G401 (cell line): ENCODE results near the gene TCEAL1. TPM values are rescaled to one million over a fixed set of nuclear protein-coding genes. Genes with fewer than 3 reads are reported as not detected.

ENCODE experiments used
- DNase-seq: peaks from one replicate; pipeline ENCODE4 v3.0.0-alpha.2; 2015; ENCODE audit warnings: low spot score
- in situ Hi-C: cut with HindIII; loops from 2 replicates; pipeline ENCODE4 v1.10.0; 2016; ENCODE audit warnings: low sequenced_read_pairs, mixed read lengths
- total RNA-seq: library from RNA; depleted of rRNA; stranded (reverse); fragments of >200 nt; shearing (Covaris generic); gene quantifications from 2 replicates; pipeline ENCODE4 v1.2.3, GENCODE V29; 2014; rRNA removed

TCEAL1 gene
- total RNA-seq, 1 experiment from 2014 or later: 27.0 TPM

DNA sequence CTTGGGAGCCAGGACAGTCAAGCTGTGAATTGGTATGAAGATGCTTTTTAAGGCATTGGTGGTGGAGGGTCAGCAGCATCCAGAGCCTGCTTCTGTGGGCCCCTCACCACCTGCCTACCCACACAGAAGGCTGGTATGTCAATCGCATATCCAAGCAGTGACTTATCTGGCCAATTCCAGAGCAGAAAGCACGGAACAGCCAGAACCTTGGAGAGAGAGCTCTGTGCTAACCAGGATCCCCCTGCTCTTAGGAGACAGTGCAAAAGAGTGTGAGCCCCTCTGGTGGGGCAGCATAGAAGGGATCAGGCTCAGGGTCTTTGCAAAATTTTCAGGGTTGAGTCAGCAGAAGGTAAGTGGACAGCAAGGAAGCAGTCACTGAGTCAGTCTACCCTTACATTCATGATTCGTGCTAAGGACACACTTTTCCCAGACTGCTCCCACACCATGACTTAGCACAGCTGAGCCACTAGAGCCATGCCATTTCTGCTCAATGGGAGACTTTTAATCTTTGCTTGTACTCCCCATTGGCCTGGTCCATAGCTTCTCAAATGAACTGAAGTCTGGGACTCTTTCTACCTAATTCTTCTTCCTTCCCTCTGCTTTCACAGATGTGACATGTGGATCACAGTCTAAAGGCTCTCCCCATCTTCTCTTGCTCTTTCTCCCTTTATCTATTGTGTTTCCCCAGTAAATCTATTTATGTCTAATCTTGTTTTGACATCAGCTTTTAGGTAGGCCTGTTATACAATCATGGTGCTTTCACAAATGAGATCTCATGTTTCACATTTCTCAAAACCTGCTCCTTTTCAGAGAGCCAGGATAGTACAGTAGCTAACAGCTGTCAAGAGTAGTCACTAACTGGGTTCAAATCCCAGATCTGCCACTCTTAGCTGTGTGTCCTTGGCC, 37.7 kb downstream of the TCEAL1 start:
- in situ Hi-C loops: no loop called here
- DNase-seq: no peak

DNA sequence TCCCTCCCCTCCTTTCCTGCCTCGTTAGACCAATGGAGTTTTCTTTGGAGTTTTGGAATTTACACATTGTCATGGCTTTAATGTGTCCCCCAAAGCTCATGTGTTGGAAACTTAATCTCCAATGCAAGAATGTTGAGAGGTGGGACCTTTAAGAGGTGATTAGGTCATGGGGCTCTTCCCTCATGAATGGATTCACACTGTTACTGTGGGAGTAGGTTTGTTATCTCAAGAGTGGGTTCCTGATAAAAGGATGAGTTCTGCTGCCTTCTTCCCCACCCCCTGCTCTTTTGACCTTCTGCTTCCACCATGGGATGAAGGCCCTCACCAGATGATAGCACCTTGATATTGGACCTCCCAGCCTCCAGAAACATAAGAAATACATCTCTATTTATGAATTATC, 41.0 kb downstream of the TCEAL1 start:
- in situ Hi-C loops: no loop called here
- DNase-seq: no peak

DNA sequence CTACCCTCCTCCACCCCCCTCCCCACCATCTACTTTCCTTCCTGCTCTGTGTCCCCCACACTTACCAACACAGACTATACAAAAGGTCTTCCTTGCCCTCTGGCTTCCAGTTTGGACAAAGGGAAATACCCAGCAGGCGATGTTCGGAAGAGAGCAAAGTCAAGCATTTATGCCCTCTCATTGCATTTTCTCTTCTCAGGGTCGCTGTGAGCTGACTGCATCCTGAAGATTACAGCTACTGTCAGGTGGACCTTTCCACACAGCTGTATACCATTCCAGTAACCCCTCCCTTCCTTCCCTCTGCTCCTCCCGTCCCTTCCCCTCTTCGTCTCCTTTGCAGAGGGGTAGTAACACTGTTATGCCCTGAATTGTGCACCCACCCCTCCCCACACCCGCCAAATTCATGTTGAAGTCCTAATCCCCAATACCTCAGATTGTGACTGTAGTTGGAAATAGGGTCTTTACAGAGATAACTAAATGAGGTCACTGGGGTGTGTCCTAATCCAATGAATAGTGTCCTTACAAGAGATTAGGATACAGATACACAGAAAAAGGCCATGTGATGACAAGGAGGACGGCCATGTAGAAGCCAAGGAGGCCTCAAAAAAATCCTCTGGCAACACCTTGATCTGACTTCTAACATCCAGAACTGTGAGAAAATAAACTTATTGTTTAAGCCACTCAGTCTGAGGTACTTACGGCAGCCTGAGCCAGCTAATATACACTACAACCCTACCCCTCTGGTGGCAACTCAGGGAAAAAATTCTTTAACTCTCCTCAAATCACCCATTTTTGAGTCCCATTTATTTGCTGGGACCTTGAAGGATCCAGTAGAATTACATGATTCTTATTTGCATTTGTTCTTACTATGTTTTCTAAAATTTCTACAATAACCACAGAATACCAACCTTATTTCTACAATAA, 46.0 kb downstream of the TCEAL1 start:
- DNase-seq: no peak
- in situ Hi-C loops: no loop called here

DNA sequence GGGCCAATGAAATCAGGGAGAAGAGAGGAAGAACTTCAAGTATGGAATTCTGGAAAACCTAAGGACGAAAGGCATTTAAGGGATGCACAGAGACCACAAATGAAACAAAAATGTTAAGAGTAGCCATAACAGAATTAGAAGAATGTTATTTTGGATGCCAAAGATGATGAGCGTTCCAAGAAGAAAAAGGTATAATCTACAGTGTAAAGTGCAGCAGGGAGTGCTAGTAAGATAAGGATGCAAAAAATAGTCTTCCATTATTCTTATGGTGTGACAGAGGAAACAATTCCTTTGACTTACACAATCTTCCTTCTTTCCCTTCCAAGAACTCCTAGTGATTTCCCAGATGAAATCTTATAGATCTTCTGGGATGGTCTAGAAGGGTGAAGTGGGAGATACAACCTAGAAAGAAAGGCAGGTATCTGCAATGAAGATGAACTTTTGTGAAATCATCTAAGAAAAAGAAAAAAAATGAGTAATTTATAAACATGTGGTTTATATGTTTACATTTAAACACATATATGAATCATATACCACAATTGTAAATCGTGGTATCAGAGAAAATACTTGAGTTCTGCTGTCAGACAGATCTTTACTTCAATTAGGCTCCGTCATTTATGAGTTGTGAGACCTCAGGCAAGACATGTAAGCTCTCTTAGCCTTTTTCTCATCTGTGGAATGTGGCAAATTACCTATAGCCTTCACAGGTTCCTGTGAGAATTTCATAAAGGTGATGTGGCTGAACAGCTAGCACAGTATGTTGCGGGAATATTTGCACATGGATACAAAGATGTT, 49.6 kb downstream of the TCEAL1 start:
- no peak for DNase-seq
- in situ Hi-C loops: no loop called here

Other genes with a start within 250 kb of the TCEAL1 start
- gene RAB40A, start 109.5 kb upstream of the TCEAL1 start, total RNA-seq: not detected in 2 replicates
- 31.7 and 45.2 TPM in 2 replicates for gene TCEAL4, start 43.5 kb upstream of the TCEAL1 start, total RNA-seq
- gene TCEAL3, start 21.0 kb upstream of the TCEAL1 start, total RNA-seq: 2.6 TPM in 1 of 2 replicates, not detected in the other
- gene MORF4L2, start 57.7 kb downstream of the TCEAL1 start, total RNA-seq: 666 and 732 TPM in 2 replicates
- not detected in 2 replicates for gene TMEM31, start 81.9 kb downstream of the TCEAL1 start, total RNA-seq
- not detected in 2 replicates for gene PLP1, start 147.9 kb downstream of the TCEAL1 start, total RNA-seq
- not detected in 2 replicates for gene RAB9B, start 203.3 kb downstream of the TCEAL1 start, total RNA-seq